Stimulated activated CD4-positive, alpha-beta T cell treated with anti-CD3 and anti-CD28 coated beads, Interleukin-4, amount 100 ng/mL, for 1 hour (primary cell): ENCODE measurements around the gene PPHLN1.

Experiments
- DNase-seq: peaks from one replicate; pipeline ENCODE4 v3.0.0-alpha.2; 2020

PPHLN1 gene, protein sequence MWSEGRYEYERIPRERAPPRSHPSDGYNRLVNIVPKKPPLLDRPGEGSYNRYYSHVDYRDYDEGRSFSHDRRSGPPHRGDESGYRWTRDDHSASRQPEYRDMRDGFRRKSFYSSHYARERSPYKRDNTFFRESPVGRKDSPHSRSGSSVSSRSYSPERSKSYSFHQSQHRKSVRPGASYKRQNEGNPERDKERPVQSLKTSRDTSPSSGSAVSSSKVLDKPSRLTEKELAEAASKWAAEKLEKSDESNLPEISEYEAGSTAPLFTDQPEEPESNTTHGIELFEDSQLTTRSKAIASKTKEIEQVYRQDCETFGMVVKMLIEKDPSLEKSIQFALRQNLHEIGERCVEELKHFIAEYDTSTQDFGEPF

DNA sequence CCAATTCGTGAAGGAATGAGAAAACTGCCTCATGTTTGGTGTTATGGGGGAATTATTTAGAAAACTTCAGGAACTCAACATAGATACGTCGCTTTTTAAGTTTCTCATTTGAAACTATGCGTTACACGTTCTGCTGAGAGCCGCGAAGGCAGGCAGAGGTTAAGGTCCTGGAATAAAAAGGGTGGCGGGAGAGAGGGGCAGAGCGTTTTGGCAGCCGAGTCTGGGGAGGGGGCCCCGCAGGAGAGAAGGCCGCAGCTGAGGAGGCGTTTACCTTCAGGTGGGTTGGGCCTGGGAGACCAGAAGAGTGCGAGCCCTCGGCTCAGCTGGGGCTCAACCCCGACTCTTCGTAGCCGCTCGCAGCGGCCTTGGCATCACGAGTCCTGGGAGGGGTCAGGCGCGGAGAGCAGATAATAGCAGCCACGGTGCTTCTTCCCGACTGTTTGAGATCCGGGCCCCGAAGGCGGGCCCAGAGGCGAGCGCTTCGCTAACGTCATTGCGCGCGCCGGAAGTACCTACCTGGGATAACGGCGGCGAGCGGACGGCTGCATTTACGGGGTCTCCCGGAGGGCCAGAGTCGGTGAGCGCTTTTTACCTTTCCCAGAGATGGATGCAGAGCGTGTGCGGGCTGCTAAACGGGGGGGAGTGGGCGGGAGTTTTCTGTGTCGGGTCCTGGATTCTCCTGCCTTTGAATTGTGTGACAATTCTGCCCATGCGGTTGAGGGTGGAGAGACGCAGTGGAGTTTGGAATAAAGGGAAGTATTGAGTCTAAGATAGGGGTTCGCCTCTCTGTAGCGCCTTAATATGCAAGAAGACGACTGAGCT is at the start of gene PPHLN1, which contains the start of gene ZCRB1:
PPHLN1 (plus strand) TSS at position 515 of the 822 bp plus-strand sequence. CDS start 9,736 bp downstream, outside the sequence.
ZCRB1 (minus strand) TSS at position 442 of the 822 bp plus-strand sequence. CDS start 1,992 bp downstream, outside the sequence.
- DNase-seq = peak; percentile 81

DNA sequence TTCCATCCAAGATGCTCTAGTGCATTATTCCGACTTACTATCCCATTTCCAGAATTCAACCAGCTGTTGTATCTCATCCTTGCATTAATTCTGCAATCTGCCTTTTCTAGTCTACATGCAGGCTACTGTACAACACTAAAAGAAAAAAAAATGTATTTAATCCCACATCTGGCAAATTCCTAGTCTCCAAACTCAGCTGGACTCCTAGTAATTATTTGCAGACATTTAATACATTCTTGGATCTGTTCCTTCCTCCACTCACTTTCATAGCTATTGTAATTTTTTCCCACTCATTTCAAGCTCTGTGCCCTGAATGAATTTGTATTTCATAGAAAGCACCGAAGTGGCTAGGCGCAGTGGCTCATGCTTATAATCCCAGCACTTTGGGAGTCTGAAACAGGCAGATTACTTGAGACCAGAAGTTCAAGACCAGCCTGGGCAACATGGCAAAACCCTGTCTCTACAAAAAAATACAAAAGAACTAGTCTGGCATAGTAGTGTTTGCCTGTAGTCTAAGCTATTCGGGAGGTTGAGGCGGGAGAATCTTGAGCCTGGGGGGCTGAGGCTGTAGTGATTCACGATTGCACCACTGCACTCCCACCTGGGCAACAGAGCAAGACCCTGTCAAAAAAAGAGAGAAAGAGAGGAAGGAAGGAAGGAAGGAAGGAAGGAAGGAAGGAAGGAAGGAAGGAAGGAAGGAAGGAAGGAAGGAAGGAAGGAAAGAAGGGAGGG is 48.4 kb upstream of the PPHLN1 start:
- DNase-seq = no peak

DNA sequence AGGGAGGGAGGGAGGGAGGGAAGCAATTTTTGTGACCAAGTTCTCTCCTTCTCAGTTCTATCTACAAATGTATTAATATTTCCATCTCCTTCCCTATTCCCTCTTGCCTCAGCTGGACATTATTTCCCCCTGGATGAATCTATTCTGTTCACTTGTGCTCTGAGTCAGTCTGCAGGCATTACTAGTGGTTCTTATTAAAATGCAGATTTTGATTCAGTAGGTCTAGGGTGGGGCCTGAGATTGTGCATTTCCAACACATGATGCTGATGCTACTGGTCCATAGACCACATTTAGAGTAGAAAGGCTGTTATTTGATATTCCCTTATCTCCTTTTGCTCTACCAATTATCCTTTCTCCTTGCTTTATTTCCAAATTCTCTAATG is 47.8 kb upstream of the PPHLN1 start:
- DNase-seq = no peak

DNA sequence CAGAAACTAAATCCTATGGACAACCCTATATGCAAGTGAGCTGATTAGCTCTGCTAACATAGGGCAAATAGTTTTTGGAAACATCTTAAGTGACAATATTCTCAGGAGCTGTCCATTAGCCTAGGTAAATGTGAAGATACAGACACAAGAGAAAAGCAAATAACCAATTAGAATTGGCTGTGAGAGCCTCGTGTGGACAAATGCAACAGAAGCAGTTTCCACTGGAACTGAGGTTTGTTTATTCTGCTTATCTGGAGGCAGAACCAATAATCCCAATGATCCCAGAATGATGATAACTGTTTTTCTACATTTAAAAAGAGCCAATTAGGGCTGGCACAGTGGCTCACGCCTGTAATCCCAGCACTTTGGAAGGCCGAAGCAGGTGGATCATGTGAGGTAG is 44.7 kb upstream of the PPHLN1 start:
- DNase-seq = no peak

DNA sequence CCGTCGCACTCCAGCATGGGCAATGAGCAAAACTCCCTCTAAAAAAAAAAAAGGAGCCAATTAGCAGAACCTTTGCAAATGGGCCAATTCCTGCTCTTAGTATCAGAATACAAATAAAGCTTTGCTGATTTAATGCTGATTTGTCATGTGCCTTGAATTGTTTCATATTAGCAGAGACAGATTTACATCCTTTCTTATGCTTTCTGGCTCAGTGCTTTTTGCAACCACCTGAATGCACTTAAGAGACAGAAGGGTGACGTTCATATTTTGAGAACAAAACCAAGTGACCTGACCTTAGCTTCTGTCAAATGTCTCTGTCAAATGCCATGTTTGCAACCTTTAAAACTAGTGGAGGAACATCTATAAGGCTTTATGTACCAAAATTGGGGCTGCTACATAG is 44.1 kb upstream of the PPHLN1 start:
- no peak for DNase-seq

DNA sequence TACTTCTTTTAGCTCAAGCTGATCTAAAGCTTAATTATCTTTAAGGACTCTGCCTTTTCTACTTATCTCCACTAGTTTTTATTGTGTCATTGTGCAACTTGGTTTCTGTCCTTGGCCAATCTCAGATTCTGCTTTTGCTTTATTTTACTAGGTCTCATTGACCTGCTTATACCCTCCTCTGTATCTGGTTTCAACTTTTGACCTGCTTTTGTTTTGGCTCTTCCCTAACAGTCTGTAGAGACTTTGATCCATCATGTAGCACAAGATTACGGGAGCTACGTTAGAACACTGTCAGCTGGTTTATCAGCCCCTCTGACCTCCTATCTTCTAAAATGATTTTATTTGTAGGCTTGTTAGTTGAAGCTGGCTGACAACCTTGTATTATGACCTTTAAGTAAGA is 43.7 kb upstream of the PPHLN1 start:
- no peak for DNase-seq

DNA sequence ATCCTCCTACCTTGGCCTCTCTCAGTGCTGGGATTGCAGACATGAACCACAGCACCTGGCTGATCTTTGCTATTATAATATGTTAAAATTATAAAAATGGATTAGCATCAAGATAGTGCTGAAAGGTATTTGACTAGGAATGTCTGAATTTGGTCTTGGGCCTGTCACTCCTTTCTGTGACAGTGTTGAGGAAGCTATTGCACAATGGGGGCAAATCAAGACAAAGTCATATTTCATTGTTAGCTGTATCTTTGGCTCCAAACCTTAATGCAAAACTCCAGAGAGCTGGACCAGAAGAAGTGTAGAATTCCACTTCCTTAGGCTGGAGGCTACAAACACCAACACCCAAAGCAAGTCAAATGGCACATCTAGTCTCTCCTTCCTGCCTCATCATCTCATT is 42.2 kb upstream of the PPHLN1 start:
- no peak for DNase-seq

DNA sequence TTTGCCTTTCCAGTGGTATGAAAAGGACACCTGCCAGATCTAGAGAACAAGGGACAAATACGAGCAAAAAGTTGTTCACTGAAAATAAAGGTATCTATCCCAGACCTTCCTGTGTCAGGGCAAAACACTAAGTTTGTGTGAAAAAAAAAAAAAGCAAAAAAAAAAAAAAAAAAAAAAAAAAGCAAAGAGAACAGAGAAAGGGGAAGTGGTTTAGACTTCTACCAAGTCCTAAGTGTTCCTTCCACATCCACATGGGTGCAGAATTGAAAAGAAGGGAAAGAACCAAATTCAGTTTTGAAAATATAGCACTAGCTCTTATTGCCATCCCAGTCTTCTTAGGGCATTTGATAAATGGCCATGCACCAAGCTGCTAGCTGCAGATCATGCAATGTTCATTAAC is 41.8 kb upstream of the PPHLN1 start:
- no peak for DNase-seq

DNA sequence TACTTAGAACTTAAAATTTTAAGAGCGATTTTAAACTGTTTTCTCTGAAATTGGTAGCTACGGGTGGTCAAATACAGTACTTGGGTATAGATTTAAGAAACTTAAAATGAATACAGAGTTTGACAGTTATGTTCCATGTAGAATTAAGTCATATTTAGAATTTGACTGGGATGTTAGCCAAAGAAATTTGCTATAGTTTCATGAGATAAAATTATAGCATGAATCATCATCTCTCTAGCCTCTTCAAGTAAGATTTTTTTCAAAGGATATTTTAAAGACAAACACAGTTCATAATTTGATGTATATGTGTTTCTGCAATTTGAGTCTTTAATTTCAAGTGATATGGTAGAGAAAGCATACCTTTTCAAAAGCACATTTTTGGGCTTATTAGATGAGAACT is 41.1 kb upstream of the PPHLN1 start:
- DNase-seq = no peak

DNA sequence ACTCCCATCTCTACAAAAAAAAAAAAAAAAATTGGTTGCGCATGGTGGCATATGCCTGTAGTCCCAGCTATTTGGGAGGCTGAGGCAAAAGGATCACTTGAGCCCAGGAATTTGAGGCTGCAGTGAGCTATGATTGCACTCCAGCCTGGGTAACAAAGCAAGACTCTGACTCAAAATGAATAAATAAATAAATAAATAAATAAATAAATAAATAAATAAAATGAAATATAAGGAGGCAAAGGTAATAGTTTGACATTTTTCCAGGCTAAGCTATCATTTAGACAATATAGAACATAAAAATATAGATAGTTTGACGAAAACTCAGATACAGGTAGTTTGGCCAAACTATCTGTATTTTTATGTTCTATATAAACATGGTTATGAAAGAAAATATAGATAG is 40.5 kb upstream of the PPHLN1 start:
- no peak for DNase-seq

DNA sequence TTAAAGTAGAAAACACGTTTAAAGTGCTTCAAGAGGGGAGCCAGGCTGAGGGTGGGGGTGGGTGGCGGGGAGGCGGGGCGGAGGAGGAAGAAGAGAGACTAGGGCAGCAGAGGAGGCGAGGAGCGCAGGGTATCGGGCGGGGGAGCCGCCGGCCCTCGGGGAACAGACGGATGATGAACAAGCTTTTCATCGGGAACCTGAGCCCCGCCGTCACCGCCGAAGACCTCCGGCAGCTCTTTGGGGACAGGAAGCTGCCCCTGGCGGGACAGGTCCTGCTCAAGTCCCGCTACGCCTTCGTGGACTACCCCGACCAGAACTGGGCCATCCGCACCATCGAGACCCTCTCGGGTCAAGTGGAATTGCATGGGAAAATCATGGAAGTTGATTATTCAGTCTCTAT is 39.2 kb upstream of the PPHLN1 start:
- no peak for DNase-seq

DNA sequence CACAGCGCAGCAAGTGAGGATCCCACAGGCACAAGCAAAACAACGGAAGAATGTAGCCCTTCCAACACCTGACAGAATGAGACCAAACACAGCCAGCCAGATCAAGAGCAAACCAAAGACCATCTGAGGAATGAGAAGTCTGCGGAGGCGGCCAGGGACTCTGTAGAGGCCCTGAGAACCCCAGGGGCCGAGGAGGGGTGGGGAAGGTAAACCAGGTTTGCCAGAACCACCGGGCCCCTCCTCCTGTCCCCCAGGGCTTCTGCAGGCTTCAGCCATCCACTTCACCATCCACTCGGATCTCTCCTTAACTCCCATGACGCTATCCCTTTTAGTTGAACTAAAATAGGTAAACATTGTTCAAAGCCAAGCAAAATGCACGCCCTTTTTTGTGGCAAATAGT is 37.4 kb upstream of the PPHLN1 start:
- no peak for DNase-seq

DNA sequence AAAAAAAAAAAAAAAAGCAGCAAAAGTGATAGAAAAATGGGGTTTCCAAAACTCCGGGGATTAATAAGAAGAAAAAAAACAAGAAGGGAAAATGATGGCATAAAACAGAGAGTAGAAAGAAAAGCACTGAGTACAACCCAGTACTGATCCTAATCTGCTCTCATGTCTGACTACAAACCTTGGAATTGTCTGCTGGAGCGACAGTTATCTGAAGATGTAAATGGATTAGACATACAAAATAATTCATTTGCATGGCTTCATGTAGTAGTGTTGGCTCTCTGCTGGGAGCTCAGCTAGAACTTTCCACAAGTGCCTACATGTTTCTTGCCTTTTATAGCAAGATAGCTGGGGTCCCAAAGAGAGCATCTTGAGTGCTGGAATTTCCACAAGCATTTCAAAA is 34.3 kb upstream of the PPHLN1 start:
- DNase-seq = no peak

DNA sequence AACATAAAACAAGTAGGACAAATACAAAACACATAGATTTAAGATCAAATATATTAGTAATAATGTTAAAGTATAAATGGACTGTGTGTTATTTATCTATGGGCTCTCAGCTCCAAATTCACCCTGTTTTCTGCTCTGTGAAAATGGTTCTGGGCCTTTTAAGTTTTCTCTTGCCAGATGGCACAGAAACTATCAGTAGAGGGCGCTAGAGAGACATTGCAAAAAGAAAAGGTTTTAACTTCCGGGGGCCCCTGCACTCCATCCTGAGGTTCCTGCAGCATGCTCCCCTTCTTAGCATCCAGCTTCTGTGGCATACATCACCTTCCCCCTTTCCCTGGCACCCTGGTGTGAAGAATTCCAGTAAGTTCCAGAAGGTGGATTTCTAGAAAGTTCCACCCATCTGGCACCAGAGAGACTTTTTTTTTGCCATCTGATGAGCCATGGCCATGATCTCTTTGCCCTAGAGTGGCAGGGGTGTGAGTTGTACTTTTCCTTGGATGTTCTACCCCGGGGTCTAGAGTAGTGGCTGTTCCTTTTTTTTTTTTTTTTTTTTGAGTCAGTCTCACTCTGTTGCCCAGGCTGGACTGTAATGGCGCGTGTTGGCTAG is 29.4 kb upstream of the PPHLN1 start:
- DNase-seq = no peak

DNA sequence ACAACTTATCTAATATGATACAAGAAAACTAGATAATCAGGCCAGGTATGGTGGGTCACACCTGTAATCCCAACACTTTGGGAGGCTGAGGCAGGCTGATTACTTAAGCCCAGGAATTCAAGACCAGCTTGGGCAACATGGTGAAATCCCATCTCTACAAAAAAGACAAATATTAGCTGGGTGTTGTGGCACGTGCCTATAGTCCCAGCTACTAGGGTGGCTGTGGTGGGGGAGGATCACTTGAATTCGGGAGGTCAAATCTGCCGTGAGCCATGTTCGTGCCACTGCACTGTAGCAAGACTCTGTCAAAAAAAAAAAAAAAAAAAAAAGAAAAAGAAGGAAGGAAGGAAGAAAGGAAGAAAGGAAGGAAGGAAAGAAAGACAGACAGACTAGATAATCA is 27.1 kb upstream of the PPHLN1 start:
- no peak for DNase-seq

DNA sequence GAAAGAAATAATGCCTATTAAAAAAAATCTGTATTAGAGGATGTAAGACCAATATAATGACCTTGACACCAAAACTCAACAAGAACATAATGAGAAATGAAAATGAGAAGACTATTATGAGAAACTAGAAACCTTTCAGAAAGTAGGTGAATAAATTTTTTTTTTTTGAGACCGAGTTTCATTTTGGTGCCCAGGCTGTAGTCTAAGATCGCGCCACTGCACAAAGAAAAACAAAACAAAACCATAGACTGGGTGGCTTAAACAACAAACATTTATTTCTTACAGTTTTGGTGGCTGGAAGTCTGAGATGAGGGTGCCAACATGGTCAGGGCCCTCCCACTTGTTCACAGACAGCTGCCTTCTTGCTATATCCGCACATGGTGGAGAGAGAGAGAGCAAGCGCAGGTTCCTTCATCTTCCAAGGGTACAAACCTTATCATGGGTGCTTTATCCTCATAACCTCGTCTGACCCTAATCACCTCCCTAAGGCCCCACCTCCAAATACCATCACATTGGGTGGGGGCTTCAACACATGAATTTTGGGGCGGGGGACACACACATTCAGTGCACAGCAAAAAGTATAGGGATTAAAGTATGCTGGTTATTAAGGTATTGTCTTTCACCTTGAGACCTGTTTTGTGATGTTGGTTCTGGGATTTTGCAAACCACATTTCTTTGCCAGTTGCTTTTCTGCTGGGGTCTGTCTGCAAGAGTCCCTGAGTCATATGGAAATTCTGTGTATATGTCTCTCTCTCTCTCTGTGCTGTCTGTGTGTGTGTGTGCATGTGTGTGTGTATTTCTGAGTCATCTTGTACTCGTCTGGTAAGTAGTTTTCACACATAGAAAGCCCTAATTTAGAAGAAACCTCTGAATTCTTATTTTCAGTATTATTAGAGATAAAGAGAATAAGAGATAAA is 26.3 kb upstream of the PPHLN1 start:
- DNase-seq = peak; percentile 61

DNA sequence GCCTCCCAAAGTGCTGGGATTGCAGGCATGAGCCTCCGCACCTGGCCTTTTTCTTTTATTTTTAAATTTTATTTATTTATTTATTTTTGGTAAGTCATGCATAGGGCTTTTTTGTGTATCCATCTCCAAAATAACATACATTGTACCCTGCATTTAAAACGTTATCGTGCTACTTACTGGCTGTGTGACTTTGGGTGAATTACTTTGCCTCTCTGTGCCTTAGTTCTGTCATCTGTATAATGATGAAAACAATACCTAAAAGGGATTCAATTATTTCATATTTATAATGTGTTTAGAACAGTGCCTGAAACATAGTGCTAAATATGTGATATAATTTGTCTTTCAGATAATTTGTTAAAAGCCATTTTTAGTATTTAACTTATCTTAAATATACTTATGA is 19.7 kb upstream of the PPHLN1 start:
- DNase-seq = no peak

DNA sequence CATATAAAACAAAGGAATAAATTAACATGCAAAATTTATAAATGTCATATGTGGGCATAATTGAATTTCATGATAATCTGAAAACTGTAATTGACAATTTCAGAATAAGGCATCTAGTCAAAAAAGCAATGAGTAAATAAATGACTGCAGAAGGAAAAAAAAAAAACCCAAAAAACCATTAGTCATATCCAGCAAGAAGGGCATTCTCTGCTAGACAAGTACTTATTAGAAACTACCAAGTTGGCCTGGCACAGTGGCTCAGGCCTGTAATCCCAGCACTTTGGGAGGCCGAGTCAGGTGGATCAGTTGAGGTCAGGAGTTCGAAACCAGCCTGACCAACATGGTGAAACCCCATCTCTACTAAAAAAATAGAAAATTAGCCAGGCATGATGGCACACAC is 17.6 kb upstream of the PPHLN1 start:
- no peak for DNase-seq

DNA sequence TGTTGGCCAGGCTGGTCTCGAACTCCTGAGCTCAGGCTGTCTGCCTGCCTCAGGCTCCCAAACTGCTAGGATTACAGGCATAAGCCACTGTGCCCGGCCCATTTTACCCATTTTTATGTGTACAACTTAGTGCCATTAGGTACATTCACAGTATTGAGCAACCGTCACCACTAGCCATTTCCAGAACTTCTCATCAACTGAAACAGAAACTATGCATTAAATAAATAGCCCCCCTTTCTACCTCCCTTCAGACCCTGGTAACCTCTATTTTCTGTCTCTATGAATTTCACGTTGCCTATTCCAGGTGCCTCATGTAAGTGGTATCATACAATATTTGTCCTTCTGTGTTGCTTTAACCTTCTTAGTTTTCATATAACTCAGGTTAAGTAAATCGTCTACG is 16.0 kb upstream of the PPHLN1 start:
- DNase-seq = no peak

DNA sequence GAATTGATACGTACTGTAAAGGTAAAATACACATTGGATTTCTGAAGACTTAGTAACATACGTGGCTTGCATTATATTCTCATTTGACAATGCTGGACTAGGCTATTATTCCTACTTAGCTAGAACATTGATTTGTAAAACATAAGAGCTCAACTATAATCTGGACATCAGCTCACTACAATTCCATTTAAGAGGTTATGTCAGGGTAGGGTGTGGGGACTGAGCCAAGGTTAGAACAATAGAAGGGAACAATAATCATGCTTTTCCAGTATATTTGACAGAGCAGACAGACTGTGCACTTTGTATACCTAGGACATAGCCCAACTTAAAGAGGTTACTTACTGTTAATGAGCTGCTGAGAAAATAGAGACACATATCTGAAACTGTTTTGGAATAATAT is 10.9 kb upstream of the PPHLN1 start:
- DNase-seq = no peak

DNA sequence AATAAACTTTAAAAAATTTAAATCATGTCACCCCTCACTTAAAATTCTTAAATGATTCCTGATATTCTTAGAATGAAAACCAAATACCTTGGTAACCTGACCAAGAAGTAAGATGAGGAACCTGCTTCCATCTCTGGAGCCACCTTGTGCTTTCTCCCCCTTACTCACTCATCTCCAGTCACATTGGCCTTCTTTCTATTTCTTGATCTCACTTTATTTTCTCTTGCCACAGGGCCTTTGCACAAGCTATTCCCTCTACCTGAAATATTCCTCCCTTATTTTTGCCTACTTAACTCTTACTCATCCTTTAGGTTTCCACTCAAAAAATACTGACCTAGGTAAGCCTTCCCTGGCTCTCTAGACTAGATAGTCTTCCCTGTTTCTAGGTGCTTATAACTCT is 5.2 kb upstream of the PPHLN1 start:
- DNase-seq = no peak

DNA sequence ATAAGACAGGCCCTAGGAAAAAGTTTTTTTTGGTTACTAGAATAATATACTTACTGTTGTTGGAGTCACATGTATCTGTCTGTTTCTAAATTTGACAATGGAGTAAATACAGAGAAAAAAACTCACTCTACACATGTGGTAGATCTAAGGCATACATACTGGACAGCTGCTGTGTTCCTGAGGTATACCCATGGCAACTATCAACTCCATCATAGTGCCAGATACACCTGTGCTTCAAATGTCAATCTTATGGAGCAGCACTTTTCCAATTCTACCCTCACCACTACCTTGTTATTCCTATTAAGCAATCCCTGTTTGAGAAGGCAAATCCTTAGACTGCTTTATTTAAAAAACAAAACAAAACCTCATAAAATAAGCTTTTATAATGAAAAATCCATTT is 3.4 kb upstream of the PPHLN1 start:
- no peak for DNase-seq
